Endometrial microvascular endothelial cells (primary cell): ENCODE measurements around the gene VSTM2A. TPM values are rescaled to one million over a fixed set of nuclear protein-coding genes. Genes with fewer than 3 reads are reported as not detected.
"Not testable (repeated sequence)": the region's sequence is repeated elsewhere in the genome, so short reads cannot be mapped to it uniquely, and the experiment has no call there.

Experiments
- in situ Hi-C: cut with HindIII; loops from 2 replicates; pipeline ENCODE4 v1.10.0; 2017; ENCODE audit warnings: low sequenced_read_pairs, low pct_unique_long_range_greater_than_20kb; ENCODE audit errors: inconsistent ontology term
- total RNA-seq: library from RNA; depleted of rRNA; stranded (reverse); fragments of >200 nt; gene quantifications from one replicate; pipeline ENCODE4 v1.2.3, GENCODE V29; 2015; ENCODE audit errors: inconsistent ontology term

The VSTM2A gene, protein sequence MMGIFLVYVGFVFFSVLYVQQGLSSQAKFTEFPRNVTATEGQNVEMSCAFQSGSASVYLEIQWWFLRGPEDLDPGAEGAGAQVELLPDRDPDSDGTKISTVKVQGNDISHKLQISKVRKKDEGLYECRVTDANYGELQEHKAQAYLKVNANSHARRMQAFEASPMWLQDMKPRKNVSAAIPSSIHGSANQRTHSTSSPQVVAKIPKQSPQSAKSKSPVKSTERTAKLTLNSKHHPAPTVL
- total RNA-seq = not detected

DNA sequence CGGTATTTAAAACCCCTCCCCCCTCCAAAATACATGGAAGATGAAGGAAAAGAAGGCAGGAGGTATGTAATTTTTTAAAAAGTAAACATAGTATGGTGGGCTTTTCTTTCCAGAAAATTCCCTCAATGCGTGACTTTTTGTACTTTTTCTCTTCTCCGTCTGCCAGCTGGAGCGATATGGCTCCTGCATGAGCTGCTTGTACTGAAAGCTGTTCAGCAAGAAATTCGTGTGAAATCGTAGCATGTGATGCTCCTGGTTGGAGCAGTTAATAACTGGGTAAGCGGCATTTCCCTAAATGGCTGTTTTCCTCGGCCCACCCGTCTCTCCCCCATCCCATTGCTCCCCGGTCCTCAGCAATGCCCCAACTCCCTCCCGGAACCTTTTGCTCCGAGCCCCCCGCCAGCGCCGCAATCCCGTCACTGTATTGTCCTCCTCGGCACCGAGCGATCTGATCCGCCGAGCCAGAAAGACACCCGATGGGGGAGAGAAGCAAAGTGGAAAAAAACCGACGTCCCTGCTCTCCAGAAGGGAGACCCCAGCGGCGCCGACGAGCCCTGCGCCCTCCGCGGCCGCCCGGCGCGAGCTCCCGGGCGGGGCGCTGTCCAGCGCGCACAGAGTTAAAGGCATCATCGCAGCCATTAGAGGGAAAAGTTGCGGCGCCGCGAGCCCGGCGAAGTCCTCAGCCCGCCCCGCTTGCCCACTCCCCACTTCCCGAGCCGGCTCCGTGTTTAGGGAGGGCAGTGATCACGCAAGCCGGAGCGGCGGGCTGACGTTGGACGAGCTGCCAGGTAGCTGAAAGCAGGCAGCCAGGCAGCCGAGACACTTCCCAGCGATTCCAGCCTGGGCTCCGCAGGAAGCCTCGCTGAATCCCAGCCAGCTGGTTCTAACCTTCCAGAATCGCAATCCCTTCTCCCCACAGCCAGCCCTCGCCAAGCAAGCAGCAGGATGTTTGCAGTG lies at the start of gene VSTM2A:
Gene VSTM2A (plus strand): TSS at position 707 of the 957 bp plus-strand sequence. CDS start 356 bp downstream, outside the sequence.
- in situ Hi-C loops = no loop called here

DNA sequence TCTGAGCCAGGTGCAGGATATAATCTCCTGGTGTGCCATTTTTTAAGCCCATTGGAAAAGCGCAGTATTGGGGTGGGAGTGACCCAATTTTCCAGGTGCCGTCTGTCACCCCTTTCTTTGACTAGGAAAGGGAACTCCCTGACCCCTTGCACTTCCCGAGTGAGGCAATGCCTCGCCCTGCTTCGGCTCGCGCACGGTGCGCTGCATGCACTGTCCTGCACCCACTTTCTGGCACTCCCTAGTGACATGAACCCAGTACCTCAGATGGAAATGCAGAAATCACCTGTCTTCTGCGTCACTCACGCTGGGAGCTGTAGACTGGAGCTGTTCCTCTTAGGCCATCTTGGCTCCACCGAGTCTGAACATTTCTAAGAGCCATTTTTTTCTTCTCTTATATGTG lies 37.6 kb upstream of the VSTM2A start:
- in situ Hi-C loops = not testable (repeated sequence)

DNA sequence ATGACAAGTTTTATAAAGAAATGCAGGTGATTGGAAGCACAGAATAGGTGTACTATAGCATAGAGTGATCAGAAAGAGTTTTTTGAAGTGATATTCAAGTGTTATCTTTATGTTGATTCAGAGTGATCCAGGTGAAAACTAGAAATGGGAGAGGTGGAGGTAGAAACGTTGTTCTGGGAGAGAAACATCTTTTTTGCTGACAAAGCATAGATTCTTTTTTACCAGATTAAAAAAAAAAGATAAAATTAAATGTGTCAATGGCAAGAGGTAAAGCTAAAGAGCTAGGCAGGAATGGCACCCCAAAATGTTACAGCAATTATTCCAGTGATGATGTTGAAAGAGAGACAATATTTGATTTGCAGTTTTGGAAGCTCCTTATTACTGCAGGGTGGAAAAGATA lies 12.6 kb upstream of the VSTM2A start:
- in situ Hi-C loops = no loop called here

DNA sequence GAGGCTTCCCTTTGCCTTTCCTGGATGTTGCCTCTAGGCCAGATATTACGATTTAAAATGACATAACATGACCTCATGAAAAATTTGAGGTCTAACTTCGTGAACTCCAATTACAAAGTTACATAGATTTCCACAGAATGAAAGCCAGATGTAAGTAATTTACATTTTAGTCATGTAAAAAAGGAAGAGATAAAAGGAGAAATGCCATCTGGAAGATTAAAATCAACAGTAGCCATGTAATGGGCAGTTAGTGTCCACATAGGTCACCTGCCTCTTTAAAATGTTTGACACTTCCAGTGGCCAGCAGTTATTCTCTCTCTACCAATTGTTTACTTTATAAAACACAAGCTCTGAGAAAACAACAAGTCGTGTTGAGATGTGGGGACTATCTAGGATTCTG lies 4.1 kb upstream of the VSTM2A start:
- in situ Hi-C loops = no loop called here

DNA sequence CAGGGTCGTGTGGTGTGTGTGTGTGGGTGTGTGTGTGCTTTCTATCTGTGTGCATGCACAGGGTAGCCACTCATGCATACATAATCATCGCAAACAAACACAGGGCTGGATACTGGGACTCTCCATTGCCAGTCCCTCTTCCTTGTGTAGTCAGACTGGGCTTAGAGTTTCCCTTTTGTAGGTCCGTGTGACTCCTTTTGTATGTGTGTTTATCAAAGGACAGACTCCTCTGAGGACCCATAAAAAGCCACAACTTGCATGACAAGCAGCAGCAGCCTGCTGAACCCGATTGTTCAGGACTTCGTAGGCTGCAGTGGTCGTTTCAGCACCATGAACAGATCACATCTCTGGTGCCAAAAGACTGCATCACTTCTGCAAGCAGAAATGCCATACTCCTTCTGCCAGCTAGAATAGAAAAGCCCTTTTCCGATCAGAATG lies 895 bp downstream of the VSTM2A start:
- in situ Hi-C loops = no loop called here

DNA sequence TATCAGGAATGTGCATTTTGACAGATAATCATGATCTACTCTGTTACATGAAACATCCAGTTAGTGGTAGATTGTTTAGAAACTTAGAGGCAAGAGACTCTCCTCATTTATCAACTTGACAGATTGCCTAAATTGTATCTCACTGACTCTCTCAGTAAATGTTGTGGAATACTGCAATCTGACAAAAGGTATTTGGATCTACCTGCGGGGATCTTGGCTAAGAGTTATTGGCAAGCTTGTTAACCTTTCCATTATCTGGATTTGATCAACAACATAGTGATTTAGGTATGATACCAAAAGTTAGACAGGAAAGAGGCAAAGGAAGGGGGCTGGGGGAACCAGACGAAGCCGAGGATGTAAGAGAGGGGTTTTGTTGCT lies 2.0 kb downstream of the VSTM2A start:
- in situ Hi-C loops = no loop called here

DNA sequence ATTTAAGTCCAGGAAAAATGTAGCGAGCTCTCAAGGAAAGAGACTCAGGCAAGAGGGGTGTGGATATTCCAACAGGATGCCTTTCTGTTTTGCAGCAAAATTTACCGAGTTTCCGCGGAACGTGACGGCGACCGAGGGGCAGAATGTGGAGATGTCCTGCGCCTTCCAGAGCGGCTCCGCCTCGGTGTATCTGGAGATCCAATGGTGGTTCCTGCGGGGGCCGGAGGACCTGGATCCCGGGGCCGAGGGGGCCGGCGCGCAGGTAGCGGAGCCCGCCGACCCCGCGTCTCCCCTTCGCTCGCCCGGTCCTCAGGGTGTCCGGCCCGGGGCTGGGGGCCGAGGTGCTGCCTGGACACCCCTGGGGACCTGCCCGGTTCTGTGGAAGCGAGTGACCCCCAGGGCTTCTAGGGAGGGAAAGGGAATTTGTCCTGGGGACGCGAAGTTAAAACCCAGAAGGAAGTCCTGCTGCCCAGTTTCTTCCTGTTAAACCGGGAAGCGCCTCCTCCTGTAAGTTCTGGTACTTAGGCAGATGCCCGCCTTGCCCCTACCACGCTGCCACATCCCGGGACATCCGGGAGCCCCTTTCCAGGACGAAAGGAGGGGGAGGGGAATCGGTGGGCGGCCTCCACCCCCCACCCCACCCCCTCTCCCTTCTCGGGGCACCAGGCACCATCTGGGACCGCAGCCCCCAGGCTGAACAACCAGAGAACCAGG lies 2.5 kb downstream of the VSTM2A start:
- in situ Hi-C loops = no loop called here

DNA sequence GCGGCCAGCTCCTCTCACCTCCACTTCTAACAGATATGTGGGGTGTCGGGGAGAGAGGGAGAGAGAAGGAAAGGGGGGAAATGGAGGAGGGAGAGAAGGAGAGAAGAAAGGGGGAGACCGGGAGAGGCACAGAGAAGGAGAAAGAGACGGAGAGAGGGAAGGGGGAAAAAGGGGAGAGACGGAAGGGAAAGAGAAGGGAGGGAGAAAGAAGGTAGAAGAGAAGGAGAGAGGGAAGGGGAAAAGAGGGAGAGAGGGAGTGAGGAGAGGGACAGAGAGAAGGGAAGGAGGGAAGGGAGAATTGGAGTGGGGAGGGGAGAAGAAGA lies 3.0 kb downstream of the VSTM2A start:
- in situ Hi-C loops = no loop called here

DNA sequence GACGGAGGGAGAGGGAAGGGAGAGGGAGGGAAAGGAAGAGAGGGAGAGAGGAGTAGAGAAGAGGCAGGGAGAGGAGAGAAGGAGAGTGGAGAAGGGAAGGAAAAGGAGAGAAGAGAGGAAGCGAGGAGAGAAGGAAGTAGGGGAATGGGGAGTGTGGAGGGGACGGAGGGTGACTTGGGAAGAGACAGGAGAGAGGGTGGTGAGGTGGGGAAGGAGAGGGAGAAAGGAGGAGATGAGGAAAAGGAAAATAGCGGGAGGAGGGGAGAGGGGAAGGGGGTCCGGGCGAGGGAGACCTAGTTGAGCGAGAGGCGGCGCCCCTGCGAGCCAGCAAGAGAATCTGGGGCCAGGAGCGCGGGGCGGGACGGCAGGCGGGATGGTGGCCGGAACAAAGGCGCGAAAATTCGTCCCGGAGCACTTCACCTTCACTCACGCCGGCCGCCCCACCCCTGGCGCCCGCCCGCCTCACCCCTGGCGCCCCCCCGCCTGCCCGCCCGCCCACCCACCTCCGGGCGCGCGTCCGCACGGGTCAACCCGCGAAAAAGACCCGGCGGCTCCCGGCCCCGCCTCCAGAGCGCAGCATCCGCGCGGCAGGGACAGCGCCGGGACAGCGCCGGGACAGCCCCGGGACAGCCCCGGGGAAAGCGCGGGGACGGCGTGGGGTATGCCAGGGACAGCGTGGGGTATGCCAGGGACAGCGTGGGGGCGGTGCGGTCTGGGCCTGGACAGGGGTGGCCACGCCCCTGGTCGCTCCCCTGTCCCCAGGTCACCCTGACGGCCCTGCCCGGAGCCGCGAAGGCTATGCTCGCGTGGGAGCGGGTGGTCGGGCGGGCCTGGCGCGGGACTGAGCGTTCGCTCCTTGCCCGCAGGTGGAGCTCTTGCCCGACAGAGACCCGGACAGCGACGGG lies 4.2 kb downstream of the VSTM2A start:
- in situ Hi-C loops = no loop called here

DNA sequence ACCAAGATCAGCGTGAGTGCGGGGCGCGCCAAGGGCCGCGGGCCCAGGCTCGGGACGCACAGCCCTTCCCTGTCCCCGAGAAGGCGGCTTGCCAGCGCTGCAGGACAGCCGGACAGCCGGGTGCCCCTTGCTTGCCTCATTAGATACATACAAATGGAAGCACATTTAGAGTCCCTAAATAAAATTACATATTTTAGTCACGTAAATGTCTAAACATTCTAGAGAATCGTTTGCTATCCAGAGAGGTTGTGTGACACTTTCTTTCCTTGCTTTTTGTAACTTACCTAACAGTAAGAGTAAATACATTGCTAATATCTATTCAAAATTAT lies 4.8 kb downstream of the VSTM2A start:
- in situ Hi-C loops = no loop called here

DNA sequence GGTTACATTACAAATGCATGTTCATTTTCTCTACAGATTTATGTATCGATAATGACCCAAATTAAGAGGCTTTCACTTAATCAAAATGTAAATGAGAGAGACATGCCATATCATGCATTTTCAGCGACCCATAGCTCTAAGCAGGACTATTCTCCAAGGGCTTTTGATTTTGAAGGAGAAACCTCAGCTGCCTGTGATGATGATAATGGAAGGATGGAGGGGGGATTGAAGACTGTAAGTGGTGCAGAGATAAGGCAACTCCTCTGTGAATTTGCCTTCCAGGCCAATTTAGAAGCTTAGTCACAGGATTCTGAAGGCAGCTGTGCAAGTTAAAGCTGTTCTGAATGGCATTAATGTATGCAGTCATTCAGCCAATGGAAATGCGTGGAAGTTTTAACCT lies 8.3 kb downstream of the VSTM2A start:
- in situ Hi-C loops = no loop called here

DNA sequence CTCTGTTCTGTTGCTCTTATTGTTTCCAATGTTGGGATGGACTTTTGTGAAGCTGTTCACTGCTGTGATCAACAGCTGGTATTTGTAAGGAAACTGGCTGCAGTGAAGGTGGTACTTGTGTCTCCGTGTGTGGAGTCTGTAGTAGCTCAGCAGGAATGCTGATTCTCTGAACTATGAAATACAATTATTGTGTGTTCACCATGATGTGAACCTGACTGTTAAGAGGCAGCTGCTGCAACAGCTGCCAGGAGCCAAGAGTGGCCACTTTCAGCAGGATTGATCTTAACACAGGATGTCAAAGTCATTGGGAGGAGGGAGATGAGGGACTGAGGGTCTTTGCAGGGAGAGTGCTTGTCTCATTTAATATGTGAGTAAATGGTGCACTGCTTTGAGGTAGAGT lies 13.9 kb downstream of the VSTM2A start:
- in situ Hi-C loops = no loop called here

DNA sequence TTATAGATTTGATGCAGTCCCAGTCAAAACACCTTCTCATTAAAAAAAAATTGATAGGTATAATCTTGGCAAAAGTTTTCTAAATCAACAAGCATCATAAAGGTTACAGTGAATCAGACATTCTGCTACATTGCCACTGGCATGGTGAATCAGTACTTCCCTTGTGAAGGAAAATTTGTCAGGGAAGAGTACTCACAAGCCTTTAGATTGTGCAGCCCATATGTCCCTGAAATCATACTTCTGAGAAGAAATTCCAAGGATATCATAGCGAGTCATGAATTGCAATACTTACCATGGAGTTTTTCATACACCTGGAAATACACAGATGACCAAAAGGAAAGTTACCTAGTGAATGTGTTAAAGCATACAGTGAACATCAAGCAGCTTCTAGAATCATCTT lies 17.2 kb downstream of the VSTM2A start:
- in situ Hi-C loops = no loop called here

DNA sequence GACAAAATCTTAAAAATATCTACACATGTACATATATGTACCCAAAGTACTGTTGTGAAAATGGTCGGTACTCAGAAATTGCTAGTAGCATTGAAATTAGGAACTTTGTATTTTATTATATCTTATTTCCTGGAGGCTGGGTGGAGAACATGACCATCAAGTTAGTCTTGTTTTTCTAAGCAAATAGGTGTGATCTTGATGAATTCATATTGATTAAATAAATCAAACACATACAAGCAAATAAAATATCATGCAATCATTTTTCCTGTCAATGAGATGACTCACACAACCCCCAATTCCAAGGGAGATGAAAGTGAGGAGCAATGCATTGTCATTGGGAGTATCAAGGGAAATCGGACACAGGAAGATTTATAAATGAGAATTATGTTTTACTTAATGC lies 18.0 kb downstream of the VSTM2A start:
- in situ Hi-C loops = no loop called here

DNA sequence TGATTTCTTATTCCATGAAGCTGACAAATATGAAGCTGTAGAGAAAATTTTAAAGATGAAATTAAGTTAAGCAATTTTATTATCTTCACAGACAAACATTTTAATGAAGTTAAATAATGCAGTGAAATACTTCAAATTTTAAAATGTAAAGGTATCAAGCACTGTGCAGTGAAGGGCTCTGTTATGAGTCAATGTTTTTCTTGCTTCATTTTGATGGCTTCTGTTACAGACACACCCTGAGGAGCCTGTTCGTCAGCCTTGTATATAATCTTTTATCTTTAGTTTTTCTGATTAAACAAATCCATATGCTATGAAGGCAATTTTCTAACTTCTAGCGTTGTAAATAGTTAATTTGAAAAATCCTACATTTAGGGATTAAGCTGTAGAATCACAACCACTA lies 18.5 kb downstream of the VSTM2A start:
- in situ Hi-C loops = no loop called here

DNA sequence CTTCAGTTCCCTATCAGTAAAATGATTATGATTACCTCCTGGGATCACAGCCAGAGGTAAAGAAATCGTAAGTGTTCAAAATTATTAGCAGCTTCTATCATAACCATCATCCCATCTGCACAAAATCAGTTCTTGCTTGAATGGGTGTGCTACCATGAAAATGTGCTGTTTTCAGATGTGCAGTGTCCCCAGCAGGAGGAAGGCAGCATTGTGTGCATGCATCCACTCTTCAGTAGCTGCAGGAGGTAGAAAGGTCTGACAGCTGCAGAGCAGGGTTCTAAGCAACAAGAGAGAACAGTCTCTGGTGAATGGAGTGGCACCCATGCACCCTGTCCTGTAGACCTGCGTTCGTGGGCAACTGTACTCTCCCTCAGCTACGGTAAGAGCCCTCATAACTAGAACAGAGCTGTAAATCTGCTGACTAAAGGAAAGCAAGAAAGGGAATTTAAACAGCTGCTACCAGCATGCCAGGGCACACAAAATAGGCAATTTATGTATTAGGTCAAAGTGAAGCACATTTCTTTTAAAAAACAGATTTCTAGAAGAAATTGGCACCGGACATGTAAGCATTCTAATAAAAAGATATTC lies 21.2 kb downstream of the VSTM2A start:
- in situ Hi-C loops = no loop called here

DNA sequence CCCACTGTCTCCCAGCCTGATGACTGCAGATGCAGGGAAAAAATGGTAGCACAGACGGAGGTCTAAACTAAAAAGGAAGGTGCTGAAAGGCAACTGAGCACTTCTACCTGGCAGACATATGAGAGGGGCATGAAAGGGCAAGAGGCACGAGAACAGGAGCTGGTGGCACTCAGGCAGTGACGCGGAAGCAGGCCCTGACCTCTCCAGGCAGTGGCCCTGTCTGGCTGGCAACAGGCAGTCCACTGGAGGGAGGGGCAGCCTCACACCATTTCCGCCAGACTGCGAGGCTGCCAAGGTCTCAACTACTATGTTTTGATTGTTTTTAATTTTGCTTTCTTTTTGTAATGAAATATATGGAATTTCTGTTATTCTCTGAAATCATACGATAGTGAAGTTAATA lies 23.3 kb downstream of the VSTM2A start:
- in situ Hi-C loops = no loop called here

DNA sequence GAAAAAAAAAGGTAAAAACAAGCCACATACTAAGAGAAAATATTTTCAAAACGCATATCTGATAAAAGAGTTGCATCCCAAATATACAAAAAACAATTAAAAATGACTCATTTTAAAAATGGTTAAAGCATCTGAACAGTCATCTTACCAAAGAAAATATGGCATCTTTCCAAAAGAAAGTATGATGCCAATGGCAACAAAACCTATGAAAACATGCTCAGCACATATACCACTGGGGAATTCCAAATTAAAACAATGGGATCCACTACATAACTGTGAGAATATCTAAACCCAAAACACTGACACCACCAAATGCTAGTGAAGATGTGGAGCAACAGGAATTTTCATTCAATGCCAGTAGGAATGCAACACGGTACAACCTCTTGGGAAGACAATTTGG lies 39.3 kb downstream of the VSTM2A start:
- in situ Hi-C loops = no loop called here
